OCI-LY3 (cell line): ENCODE data around the gene PDZD7.

Experiments
- CTCF ChIP-seq: fragments of 200-600, 300-600 bp; sonication (generic); IDR thresholded peaks from 2 replicates; pipeline ENCODE4 v1.5.1; 2014; ENCODE audit warnings: antibody characterized with exemption, low read length, low read depth
- EZH2phosphoT487 ChIP-seq: fragments of 200-600 bp; shearing (Covaris generic); IDR thresholded peaks from 2 replicates; pipeline ENCODE4 v1.6.1; 2018; ENCODE audit warnings: antibody characterized with exemption, mixed run types, low read depth

GRCh38 chr10:101076630-101077029 is 45.7 kb upstream of the PDZD7 start:
- TF ChIP-seq CTCF (no peak), EZH2phosphoT487 (no peak)
